Dermis microvascular lymphatic vessel endothelial cell (primary cell): ENCODE measurements around the gene NREP. TPM values are rescaled to one million over a fixed set of nuclear protein-coding genes. Genes with fewer than 3 reads are reported as not detected.

ENCODE experiments used
- DNase-seq, 2 donors: peaks; one replicate each; pipeline versions ENCODE4 v3.0.0 to v3.0.0-alpha.2; 2010; ENCODE audit warnings: low read depth in 2 of 2
- total RNA-seq: library from RNA; depleted of rRNA; stranded (reverse); fragments of >200 nt; gene quantifications from 2 replicates; pipeline ENCODE4 v1.2.1, GENCODE V29; 2014

The NREP gene
- total RNA-seq, 1 donor from 2014 or later, result 11.2 TPM

DNA sequence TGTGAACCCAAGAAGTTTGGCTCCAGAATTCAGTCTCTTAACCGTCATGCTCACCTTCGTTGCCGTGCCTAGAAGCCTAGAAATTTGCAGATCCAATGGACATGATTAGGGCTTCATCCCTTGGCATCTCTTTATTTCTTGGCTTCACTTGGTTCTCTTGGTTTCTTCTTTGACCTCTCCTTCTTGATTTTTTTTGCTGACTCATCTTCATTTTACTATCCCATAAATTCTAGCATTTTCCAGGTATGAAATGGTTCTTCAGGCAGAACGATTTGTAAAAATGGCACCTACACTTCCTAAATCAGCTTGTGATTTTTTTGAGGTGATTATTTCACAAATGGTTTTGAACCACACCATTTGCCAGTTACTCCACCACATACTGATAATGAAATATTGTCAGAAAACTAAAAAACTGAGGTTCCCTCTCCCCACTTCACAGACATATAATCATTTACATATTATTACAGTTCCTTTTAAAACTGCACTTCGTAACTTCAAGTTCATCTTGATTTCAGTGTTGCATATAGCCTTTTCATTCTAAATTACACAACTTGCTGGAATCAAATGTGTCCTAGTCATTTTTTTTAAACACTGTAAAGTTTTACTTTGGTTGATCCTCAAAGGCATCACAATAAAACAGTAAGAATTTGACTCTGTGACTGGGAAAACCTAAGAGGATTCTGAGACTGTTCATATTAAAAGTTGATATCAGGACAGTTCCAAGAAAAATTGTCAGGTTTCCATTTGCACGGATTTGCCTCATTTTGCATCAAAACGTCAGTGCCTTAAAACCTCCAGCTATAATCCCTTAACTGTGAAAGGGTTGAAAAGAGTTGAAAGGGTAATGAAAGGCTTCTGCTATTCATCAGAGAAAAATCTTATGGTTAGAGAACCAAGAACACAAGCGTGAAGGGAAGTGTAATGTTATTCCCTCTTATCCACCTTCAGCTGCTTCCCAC lies 8.9 kb upstream of the NREP start:
- no peak for DNase-seq

DNA sequence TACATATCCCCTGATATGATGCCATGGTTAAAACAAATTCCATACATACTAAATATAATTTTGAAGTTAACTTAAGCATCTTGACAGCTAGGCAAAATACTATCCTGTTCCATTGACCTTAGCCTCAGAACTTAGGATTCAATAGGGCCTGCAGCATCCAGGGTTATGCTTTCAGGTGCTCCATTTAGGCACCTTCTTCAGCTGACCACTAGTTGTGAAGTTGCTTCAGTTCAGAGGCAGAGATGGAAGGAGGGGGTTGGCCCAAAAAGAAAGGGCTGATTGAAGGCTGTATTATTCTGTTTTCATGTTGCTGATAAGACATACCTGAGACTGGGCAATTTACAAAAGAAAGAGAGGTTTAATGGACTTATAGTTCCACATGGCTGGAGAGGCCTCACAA lies 7.0 kb upstream of the NREP start:
- DNase-seq, result no peak

DNA sequence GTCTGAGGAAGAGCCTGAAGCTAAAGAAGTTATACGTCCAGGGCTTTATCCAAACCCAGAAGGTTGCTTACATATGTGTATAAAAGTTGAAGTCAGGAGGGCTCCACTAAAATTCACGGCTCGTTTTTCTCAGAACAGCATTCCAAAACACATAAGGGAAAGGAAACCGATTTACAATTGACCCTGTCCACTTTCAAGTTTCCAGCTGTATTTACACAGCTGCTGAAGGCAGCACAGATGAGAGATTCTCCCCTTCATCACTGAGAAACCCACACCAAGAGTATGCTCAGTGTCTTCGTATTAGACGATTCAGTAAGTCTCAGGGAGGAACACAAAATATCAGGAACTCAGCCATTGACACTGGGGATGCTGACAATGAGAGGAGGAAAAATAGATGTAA lies 5.9 kb upstream of the NREP start:
- DNase-seq, result peak in 1 of 2 donors; percentile 47

DNA sequence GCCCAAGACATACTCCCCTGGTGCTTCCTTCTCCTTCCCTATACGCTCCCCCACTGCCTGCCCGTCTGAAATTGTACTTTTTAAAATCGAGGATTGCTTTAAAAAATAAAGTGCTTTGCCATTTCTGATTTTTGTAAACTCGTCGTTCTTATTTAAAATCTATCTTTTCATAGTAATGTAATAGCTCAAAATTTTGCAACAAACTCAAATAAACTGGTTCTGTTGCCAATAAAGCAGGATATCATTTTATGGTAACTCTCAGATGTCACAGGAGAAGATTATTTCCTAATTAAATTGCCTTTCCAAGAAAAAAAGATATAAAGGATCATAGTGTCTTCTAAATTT lies 1.3 kb upstream of the NREP start:
- no peak for DNase-seq

DNA sequence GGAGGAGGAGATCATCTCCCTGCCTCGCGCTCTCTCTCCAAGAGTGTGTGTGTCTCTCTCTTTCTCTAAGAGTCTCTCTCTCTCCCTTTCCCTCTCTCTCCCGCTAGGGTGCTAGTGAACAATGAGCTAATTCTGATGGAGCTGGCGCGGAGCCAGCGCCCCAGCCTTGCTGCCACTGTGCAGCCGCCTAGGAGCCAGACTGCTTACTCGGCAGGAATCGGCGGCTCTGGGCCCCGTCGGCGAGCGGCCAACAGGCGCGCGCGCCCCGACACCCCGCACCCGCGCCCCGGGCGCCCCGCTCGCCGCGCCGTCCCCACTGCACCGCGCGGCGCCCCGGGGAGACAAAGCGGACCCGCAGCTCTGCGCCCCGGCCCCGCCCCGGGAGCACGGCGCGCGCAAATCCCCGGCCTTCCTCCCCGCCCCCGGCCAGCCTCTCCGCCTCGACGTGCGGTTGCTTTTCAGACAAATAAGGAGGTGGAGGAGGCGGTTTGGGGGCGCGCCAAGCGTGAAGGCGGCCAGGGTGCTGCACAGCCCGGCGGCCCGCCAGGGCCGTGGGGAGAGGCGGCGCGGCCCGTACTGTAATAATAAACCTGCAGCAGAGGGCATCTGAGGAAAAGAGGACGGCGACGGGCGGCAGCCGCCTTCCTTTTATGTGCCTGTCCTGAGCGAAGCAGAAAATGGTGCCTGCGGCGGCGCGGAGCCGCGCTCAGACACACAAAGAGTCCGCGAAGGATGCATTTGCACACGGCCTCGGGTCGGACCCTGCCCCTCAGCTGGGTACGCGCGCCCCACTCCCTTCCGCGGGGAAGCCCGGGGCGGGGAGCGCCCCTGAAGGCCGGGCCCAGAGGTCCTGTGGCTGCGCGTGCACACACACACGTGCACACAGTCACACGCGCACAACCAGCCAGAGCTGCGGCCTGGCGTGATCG lies 625 bp upstream of the NREP start:
- peak; percentile 67 to 92 for DNase-seq

DNA sequence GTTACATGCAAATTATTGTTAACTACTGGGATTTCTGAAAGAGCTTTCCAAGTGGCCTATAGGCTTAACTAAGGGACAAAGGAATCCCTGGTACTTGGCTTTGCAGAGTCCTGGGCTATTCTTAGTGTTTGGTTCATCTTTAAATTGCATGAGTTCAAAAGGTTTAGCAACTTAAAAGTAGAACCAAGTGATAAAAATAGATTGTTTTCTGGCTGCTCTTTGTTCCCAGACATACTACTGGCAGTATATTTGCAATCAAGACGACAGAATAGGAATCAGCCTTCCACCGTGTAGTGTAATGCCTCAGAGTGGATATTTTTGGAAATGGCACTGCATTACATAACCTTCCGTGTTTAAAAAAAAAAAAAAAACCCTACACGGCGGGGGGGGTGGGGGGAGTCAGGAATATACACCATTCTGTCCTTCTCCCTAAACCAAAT lies 1.0 kb downstream of the NREP start:
- peak in 1 of 2 donors; percentile 43 for DNase-seq

DNA sequence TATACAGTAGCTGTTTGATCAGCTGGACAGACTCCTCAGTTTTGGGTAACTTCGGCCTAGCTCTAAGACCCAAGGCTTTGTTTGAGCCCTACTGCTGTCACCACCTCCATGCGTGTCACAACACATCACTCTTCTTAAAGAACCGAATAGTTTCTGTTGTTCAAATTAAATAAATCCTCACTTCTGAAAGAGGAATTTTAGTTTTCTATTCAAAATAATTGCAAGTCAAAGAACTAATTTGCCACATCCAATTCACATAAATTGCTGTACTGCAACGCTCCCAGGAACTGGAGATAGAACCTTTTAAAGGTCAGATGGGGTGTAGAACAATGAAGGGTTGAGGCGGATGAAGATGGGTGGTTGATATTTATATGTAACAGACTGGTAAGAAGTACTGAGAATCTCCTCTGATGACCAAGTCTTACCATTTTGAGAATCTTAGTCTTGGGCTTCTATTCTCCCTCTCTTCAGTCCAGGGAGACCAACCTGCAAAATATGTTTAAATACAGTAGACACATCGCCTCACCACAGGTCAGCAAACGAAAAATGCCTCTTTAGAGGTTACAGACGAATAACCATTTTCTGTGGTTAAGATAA lies 1.6 kb downstream of the NREP start:
- DNase-seq, result no peak

DNA sequence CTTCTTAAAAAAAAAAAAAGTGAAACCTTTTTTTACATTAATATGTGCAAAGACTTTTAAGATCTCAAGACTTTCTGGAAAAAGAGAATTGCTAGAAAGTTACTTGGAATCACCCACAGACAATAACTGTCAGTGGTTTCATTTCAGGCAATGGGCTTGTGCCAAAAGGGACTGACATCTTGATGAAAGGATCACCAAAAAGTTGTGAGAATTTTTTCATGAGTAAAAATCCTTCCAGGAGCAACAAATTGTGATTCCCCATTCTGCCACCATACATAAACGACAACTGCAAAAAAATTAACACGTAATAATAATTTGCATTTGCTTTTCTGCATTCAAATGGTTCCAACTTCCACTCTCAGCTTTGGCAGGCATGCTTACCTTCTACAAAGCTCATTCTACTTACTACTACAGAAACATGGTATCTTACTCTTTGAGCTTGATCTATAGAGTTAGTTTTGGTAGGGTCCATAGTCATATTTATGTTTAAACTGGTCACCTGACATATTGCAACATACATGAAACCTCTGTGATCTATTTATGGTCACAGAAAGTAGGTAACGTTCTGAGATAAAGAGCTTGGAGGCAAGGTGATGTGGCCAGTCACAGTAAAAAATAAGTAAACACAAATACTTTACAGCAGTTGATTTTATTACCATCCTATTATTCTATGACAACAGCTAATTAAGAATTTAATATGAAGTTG lies 3.0 kb downstream of the NREP start:
- no peak for DNase-seq

DNA sequence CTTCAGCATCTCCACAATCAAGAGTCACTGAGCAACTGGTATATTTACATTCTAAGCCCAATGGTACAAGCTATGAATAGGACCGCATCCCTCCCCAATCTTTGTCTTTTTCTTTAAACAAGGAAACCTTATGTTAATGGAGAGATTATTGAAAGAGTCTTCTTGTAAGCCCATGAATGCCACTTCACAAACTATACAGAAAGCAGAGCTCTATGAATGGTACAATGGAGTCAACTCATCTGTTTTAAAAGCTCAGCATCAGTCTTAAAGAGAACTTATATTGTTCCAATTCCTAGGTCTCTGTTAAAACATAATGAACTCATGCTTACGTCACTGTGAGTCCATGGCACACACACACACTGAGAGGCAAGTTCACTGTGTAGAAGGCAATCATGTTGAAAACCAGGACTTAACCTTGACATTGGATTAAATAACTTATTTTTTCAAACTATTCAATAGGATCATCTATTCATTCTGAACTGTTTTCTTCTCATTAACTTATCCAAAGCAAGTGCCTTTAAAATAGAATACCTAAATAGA lies 4.5 kb downstream of the NREP start:
- DNase-seq, result no peak

DNA sequence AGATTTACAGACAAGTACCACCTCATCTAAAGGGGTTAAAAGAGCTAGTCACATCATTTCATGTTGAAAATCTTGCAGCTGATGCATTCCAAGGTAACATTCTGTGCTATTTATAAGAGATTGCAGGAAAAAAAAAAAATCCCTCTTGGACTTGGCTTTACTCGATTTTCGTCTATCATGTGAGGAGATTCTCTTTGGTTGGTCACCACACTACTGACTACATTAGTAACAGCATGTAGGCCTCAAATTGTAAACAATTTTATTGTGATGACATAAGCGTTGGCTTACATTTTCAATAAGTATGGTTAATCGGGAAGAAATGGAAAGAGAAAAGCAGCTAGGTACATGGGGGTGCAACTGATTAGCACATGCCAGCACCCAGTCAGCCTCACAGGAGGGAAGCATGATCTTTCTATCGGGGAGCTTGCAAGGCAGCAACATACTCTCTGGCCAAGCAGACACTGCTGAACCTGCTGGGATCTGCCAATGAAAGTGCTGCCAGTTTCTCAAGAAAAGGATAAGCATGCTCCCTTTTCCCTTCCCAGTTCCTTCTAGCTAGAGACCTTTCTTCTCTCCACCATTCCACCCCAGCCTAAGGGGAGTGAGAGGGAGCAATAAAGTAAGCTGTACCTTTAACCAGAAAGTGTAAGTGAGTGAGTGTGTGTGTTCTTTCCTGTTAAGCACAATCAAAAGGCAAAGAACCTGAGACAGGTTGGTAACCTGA lies 7.5 kb downstream of the NREP start:
- DNase-seq, result no peak

DNA sequence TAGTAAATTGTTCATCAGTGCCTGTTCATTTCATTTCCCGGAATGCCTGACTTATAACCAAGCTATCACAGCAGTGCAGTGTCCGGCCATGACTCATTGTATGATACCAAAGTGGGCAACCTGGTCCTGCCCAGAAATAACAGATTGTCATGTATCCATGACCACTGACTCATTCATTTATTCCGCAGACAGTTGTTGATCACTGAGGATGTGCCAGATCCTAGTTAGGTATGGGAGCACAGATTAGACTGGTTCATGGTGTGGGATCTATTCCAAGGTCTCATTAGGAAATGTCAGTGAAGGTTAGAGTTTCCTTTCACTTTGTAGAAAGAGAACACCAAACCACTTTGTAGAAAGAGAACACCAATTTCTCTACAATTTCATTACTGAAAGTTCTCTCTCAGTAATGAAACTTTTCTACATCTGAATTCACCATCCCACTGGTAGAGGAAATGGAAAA lies 8.7 kb downstream of the NREP start:
- DNase-seq, result peak; percentile 91 to 96

DNA sequence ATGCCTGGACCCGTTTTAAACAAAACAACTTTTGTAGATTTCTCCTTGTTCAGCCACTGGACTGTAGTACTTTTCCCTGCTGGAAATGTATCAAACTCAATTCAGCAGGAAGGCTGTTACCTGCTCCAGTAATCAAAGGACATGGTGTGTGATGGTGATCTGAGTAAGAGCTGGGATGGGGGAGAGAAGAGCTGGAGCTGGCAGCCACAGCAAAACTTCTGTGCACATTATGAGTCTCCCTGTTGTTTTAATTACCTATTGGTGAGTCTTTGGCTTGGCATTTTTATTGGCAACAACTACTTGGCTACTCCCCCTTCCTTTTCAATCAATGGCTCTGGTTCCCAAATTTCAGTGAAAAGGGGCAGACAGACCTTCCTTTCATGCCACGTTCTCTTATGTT lies 9.7 kb downstream of the NREP start:
- DNase-seq, result peak in 1 of 2 donors; percentile 30

DNA sequence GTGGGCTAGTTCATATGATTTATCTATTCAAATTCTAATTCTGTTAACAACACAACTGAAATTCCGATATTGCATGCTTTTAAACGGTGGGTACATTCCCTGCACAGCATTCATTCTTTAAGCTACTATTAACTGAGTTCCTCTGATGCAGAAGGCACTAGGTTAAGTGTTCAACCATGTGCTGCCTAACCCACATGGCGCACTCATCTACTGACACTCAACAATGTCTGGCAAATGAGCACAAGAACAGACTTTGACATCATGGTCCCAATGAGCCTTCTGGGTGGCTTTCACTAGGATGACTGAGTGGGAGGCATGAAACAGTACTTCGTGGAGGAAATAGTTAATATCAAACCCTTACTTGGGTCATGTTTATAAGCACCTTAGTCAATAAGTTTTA lies 10.2 kb downstream of the NREP start:
- DNase-seq, result no peak

DNA sequence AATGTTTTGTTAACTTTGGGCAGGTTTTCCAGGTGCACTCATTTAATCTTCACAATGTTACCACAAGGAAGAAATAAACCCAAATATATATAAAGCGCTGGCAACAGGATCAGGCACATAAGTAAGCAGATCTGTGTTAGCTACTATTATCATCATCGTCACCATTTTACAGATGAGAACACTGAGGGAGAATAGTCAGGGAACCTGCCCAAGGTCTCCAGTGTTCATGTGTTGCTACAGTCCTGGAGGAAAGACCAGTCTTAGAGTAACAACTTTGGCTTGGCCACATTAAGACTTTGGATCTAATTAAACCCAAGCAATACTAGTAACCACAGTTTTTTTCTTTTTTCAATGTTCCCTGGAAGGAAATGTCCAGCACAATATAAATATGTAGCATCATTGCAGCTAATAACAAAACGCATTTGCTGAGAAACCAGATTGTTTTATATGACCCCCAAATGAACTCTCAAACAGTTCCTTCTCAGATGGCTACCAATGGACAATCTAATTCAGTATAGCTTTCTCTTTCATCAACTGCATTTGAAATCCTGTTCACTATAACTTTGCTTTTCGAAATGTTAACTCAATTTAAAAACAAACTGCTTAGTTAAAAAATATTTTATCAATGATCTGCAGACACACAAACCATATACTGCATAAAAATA lies 11.8 kb downstream of the NREP start:
- DNase-seq, result no peak

DNA sequence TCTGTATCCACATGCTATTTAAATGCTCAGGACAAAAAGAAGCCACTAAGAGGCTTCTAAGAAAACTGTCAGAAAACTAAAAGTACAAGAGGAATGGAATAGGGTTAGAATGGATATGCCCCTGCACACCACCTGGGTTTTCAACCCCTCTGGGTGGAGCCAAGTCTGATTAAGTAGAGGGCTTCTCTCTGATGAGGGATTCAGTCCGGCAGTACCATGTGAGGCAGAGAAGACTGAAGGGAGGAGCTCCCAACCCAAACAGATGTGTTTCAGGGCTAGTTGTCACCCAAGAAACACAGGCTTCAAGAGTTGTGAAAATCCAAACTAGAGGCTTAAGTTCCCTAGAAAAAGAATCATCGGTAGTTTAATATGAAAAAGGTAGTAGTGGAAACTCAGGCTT lies 12.5 kb downstream of the NREP start:
- DNase-seq, result no peak

DNA sequence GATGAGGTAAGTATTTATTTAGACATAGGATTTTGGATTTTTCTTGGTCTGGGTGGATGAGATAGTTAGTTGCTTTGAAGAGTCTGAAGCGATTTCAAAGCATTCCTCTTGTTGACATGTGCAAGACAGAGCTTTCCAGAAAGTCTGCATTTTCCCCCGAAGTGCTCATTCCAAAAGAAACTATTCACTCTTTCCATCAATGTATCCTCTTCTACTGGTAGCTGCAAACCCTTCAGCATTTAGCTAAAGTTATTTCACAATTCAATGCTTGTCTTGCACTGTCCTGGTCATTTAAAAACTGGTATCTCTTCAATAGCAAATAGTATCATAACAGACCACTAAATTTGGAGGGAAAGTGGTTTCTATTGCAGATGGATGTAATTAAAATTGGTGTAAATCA lies 13.0 kb downstream of the NREP start:
- DNase-seq, result no peak

DNA sequence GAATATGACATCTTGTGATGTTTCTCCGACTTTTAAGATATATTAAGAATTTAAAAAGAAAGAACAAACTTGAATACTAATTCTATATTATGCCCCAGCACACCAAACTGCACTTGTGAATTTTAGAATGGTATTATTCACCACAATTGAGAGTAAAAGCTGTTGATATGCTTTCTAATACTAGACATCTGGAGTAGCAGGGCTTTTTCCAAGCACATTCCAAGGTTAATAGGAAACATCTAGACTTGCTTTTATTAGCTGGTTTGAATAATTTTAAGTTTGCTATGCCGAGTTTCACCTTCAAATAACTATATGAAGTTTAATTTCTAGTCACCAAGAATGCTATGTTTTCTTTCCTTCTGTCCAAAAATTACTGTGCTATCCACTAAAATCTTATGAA lies 13.5 kb downstream of the NREP start:
- DNase-seq, result no peak

DNA sequence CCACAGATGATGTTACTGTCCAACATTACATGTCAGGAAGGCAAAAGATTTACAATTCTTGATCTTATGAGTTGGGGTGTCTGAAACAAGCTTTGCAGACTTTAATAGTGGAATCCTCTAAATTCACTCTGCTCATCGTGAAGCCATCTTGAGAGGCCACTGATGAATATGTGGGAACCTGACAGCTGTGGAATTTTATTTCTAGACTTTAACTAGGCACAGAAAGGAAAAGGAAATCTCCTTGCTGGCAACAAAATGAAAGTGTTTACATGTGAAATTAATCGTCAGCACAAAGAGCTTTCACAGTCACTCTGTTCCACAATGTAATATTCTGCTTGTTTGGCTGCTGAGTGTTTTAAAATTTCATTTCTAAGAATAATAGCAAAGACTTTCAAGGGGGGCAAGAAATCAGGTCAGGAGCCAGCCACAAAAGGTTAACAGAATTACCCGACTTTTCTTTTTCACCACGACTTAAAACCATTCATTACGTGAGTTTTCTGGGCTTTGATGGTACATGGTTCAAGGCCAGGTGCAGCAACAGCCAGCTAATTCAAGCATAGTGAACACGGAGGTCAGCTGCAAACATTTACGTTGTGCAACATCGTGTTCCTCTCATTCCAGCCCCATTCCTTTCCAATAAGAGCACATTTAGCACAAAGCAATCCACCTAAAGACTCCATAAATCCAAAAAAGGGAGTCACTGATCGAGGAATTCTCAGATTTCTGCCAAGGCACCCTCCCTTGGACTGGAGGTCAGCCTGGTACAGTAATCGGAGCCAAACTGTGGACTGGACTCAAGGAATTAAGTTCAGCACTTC lies 14.6 kb downstream of the NREP start:
- DNase-seq, result no peak

DNA sequence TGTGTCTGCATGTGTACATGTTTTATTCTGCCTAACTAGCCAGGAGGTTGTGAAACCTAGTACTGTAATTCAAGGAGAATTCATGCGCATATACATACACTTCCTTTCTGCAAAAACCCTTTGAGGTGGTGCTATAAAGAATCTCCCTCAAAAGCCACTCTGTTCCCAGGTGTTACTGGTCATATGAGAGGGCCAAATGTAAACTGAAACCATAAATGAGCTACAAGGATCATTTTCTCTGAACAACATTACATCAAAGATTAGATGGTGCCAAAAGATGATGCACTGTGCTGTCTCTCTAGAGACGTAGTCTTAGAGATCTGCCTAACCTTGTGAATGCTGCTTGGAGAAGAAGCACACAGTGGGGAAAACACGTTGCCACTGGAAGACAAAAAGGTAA lies 15.7 kb downstream of the NREP start:
- no peak for DNase-seq
